Cerebellar cortex (tissue), 1 donor: ENCODE results near the gene HDAC4.

Experiments used
- DNase-seq: peaks from one replicate; pipeline ENCODE4 v3.0.0-alpha.2; 2015; ENCODE audit warnings: low spot score

HDAC4 gene

GRCh38 chr2:239216614-239217273, 184.1 kb downstream of the HDAC4 start:
- no peak for DNase-seq

- no peak for DNase-seq
Measured at GRCh38 chr2:239215988-239216613, 184.7 kb downstream of the HDAC4 start.

DNA sequence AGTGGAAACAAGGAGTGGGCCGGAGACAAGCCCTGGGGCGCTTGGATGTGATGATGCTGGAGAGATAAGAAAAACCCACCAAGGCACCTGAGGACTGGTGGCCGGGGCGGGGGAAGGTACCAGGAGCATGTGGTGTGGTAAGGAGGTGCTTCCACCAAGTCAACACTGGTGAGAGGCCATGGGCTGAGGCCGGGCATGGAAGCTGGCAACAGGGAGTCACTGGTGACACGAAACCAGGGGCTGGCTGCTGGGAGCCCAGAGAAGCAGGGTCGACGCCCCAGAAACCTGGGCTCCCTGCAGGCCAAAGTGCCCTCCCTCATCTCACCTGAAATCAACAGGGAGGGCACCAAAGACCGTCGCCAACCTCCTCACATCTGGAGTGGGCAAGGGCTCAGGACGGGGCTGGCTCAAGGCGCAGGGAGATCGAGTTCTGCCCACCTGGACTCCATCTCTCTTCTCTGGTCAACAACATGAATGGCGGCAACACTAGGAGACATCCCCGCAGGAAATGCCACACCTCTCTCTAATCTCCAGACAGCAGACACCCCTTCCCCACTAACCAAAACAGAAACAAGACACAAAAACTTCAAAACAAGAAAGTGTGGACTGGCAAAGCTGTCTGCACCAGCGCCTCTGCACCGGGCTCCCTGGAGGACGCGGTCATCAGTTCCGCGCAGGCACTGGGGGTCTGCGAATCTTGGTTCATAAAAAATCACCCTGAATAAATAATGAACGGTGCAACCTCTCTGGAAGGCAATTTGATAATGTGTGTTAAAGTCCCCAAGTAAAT, 185.5 kb downstream of the HDAC4 start:
- no peak for DNase-seq

DNA sequence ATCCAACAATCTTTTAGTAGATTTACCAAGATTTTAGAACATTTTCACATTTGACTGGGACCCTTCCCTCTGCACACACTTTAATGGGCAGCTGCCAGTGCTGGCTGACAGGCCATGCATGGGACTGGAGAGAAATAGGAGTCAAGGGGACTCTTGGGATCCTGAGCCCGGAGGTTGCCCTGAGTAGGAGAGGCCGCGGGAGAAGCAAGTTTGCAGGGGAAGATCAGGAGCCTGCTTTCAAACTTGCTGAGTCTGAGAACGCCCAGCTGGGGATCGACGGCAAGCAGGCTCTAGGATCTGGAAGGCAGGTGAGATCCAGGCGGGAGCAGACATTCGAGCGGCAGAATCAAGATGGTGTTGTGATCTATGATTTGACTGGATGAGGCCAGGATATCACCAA, 186.1 kb downstream of the HDAC4 start:
- DNase-seq, result no peak

- DNase-seq, result no peak
Measured at GRCh38 chr2:239213643-239214101, 187.1 kb downstream of the HDAC4 start.

GRCh38 chr2:239212929-239213642, 187.7 kb downstream of the HDAC4 start:
- DNase-seq, result no peak

DNA sequence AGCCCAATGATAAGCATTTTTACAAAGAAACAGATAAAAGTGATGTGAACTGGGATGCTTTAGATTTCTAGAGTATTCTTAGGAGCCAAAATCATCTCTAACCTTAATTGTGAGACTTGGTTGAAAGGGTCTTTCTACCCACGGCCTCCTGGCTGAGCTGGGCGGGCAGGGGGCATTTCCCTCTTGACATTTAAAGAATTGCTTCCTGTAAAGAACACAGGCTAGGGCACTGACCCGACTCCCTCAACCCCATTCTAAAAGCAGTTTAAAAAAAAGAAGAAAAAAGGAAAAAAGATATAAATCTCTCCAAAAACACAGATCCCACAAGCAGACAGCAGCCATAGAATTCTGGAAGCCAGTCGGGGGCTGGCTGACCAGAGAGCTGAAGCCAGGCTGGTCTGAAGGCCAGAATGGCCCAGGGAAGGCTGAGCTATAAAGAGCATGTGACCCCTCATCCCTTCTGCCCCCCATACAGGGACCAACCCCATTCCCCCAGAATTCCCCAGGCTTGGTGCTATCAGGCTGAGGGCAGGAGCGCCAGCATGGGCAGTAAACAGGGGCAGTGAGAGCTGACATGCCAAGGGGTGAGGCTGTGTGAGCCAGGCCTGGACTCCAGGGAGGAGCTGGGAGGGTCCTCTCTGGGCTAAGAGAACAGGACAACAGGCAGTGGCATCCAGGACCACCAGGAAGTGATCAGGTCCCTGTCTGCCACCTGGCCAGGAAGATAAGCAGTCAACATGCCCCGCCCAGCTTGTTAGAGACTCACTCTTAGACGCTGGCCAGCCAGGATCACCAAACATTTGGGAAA, 188.5 kb downstream of the HDAC4 start:
- DNase-seq, result no peak

GRCh38 chr2:239211396-239212094, 189.3 kb downstream of the HDAC4 start:
- DNase-seq, result no peak

GRCh38 chr2:239209783-239210182, 191.0 kb downstream of the HDAC4 start:
- no peak for DNase-seq

- DNase-seq, result no peak
Measured at GRCh38 chr2:239208465-239209180, 192.2 kb downstream of the HDAC4 start.

DNA sequence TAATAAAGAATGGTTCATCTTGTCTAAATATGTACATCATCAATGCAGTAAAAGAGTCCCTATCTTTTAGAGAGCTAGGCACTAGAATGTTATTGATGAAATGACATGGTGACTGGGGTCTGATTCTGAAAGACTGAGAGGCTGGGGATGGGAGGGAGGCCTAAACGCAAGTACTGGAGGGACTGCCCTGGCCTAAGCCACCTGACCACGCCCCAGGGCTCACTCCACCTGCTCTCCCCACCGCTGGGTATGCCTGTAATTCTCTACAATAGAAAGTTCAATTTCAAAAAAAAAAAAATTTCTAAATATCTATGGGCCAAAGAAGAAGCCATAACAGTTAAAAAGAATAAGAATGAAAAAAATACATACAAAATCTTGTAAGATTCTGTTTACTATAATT, 194.0 kb downstream of the HDAC4 start:
- no peak for DNase-seq

- no peak for DNase-seq
Measured at GRCh38 chr2:239206042-239206441, 194.8 kb downstream of the HDAC4 start.

DNA sequence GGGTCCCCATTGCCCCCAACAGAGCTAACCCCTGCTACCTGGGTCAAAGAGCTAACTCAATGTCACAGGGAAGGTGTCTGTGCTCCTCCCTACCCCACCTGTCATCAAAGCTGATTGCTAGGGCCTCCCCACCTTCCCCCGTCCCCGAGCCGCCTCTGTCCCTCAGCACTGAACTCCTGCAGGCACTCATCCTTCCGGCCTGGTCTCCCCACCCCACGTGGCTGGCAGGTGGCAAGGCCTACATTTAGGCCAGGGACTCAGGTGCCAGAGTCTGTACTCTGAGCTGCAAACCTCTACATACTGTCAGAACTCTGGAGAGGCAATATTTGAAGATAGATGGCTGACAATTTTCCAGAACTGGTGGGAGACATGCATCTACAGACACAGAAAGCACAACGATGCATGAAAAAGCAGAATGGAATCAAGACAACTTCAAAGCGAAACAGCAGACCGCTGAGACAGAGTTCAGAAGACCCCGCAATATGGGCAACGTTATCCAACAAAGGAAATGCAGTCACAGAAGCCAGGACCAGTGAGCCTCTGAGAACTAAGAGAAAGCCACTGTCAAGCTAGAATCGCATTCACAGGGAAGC, 195.8 kb downstream of the HDAC4 start:
- no peak for DNase-seq

DNA sequence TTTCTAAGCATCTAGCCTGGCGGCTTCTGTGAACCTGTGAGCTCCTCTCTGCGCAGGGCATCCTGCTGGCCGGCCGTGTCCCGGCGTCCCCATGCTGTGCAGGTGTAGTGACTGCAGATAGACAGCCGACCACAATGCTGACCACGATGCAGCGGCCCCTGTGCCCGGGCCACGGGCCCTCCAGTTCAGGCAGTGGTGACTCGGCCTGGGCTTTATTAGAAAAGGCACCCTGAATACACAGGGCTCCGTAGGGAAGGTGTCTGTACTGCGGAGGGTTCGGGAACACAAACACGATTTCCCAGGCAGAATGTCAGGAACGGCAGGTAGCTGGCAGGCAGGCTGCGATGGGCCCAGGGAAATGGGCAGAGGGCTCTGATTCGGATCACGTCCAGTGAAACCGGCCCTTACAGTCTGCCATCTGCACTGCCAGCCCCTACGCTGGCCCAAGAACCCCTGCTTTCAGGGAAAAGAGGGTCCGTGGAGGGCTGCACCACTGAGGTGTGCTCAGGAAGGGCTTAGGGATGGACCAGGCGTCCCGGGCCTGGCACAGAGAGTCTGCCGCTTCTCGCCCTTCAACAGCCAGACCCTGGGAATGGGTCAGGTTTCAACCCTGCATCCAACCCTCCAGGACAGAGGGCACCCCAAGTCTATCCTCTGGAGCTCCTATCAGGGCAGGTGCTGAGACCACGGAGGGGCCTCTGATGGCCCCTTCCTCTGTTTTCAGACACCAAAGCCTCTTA, 196.5 kb downstream of the HDAC4 start:
- peak; percentile 71 for DNase-seq

GRCh38 chr2:239203443-239204135, 197.2 kb downstream of the HDAC4 start:
- no peak for DNase-seq

GRCh38 chr2:239202836-239203235, 198.0 kb downstream of the HDAC4 start:
- DNase-seq, result no peak

- DNase-seq, result no peak
Measured at GRCh38 chr2:239202343-239202742, 198.5 kb downstream of the HDAC4 start.

DNA sequence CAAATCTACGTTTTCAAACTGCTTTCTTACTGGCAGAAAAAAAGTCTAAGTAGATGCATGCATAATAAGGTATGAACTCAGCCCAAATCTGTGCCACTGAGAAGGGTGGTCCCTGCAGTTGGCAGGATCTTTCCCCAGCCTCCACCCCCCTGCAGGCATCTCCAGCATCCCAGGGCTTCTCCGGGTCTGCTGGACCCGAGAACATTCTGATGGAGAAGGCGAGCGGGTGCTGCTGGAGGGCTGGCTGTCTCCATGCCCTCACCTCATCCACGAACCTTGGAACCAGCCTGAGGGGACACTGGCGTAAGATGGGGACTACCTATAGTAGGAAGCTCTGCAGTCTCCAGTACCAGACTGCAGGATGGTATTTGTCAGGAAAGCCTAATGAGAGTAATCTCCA, 198.9 kb downstream of the HDAC4 start:
- no peak for DNase-seq

DNA sequence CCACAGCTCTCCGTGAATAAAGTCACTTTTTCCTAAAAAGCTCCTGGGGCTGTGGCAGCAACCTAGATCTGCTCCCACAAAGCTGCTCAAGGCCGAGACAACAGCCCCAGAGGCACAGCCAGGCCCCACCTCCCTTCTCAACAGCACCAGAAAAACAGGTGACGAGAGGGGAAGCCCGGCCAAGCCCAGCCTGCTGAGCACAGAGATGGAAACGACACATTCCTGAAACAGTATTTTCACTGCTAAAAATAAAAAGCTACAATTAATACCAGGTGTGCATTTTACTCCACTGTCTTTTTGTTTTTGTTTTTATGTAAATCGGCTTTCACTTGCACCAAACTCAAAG, 199.3 kb downstream of the HDAC4 start:
- DNase-seq, result peak; percentile 89
